ENCODE results near the gene LNX2.
A peak's percentile ranks its signal among the peaks of the same experiment; 100 is the strongest.

LNX2 gene

DNA sequence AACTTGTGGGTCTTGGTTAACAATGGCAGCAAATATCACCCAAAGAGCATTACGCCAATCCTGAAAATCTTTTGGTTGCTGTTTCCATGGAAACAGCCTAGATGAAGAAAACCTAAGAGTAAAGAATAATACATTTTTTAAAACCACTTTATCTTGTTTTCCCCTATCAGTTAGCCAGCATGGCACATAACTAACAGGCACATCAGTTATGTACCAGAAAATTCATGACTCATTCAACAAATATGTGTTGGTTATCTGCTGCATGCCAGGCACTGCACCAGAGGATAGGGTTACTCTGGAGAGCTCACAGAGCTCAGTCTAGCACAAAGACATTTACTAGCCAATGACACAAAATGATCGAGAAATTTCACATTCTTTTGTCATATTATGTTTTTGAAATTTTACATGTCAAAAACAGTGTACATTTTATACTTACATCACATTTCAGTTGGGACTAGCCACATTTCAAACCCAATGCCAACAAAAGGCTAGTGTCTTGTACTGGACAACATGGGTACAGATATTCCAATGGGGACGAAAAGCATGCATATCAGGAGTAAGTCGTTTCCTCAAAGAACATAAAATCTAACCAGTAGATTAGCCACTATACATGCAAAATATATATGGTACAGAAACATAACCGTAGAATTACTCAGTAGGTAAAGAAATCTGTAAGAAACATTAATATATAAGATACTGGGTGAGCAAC is 20.3 kb downstream of the LNX2 start:
- ATAC-seq (ENCODE audit: insufficient read depth, low read depth), result no peak
- Histone ChIP-seq H3K36me3 (ENCODE audit: insufficient read depth, low read length) (no peaks in the 10 kb centered on the region), H3K9me3 (ENCODE audit: insufficient read depth, low read length, severe bottlenecking) (no peaks in the 10 kb centered on the region), H4K20me1 (ENCODE audit: insufficient read depth, low read length) (peaks cover 30% of the 10 kb centered on the region), H3K27me3 (ENCODE audit: insufficient read depth, low read length, poor library complexity) (no peaks in the 10 kb centered on the region), H3K27ac (ENCODE audit: low read length) (no peak overlapping the region), H3K9ac (ENCODE audit: low read depth, low read length) (no peak overlapping the region), H3K4me2 (ENCODE audit: insufficient read depth, low read length) (no peak overlapping the region), H3K4me3 (ENCODE audit: low read depth in 1 of 2, low read length in 2 of 2) (no peak overlapping the region), H2AFZ (ENCODE audit: low read depth, low read length) (no peak overlapping the region), H3K79me2 (ENCODE audit: insufficient read depth, low read length) (peaks cover 79% of the 10 kb centered on the region), H3K4me1 (ENCODE audit: insufficient read depth, low read length) (peaks cover 10% of the 10 kb centered on the region)
- no peak for TF ChIP-seq EZH2 (IDR thresholded peaks at IDR 0.05; ENCODE audit: borderline replicate concordance, low read depth, low read length, severe bottlenecking)
- TF ChIP-seq, protein P1, sequence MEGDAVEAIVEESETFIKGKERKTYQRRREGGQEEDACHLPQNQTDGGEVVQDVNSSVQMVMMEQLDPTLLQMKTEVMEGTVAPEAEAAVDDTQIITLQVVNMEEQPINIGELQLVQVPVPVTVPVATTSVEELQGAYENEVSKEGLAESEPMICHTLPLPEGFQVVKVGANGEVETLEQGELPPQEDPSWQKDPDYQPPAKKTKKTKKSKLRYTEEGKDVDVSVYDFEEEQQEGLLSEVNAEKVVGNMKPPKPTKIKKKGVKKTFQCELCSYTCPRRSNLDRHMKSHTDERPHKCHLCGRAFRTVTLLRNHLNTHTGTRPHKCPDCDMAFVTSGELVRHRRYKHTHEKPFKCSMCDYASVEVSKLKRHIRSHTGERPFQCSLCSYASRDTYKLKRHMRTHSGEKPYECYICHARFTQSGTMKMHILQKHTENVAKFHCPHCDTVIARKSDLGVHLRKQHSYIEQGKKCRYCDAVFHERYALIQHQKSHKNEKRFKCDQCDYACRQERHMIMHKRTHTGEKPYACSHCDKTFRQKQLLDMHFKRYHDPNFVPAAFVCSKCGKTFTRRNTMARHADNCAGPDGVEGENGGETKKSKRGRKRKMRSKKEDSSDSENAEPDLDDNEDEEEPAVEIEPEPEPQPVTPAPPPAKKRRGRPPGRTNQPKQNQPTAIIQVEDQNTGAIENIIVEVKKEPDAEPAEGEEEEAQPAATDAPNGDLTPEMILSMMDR (IDR thresholded peaks at IDR 0.05; ENCODE audit: borderline replicate concordance, extremely low read depth, low read length, poor library complexity, severe bottlenecking), result no peak
- DNase-seq, result no peak

DNA sequence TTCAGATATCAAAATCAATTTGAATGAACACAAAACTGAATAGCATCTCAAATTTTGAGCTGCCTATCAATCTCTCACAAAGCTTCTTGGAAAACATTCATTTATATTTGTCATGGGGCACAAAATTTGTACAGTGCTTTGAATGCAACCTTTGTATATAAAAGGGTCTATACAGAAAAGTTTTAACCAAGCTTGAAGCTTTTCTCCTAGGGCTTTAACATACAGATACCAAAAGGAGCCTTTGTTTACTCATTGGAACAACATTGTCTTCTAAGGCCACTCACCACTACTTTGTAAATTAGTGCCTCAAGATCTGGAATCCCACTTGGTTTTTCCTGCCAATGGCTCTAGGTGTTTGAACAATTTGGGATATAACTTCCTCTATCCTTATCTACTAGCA is 21.2 kb downstream of the LNX2 start:
- DNase-seq, result no peak
- peaks cover 15% of the 10 kb centered on the region for H3K4me1 ChIP-seq (ENCODE audit: insufficient read depth, low read length)
- H3K79me2 ChIP-seq (ENCODE audit: insufficient read depth, low read length), result peaks cover 75% of the 10 kb centered on the region
- H3K9ac ChIP-seq (ENCODE audit: low read depth, low read length), result no peak overlapping the region
- H3K4me2 ChIP-seq (ENCODE audit: insufficient read depth, low read length), result no peak overlapping the region
- no peaks in the 10 kb centered on the region for H3K36me3 ChIP-seq (ENCODE audit: insufficient read depth, low read length)
- peaks cover 32% of the 10 kb centered on the region for H4K20me1 ChIP-seq (ENCODE audit: insufficient read depth, low read length)
- no peak overlapping the region for H2AFZ ChIP-seq (ENCODE audit: low read depth, low read length)
- H3K9me3 ChIP-seq (ENCODE audit: insufficient read depth, low read length, severe bottlenecking), result no peaks in the 10 kb centered on the region
- no peak overlapping the region for H3K4me3 ChIP-seq (ENCODE audit: low read depth in 1 of 2, low read length in 2 of 2)
- no peak for TF ChIP-seq EZH2 (IDR thresholded peaks at IDR 0.05; ENCODE audit: borderline replicate concordance, low read depth, low read length, severe bottlenecking)
- TF ChIP-seq, protein P1 (IDR thresholded peaks at IDR 0.05; ENCODE audit: borderline replicate concordance, extremely low read depth, low read length, poor library complexity, severe bottlenecking), result no peak
- no peak overlapping the region for H3K27ac ChIP-seq (ENCODE audit: low read length)
- H3K27me3 ChIP-seq (ENCODE audit: insufficient read depth, low read length, poor library complexity), result no peaks in the 10 kb centered on the region
- no peak for ATAC-seq (ENCODE audit: insufficient read depth, low read depth)

DNA sequence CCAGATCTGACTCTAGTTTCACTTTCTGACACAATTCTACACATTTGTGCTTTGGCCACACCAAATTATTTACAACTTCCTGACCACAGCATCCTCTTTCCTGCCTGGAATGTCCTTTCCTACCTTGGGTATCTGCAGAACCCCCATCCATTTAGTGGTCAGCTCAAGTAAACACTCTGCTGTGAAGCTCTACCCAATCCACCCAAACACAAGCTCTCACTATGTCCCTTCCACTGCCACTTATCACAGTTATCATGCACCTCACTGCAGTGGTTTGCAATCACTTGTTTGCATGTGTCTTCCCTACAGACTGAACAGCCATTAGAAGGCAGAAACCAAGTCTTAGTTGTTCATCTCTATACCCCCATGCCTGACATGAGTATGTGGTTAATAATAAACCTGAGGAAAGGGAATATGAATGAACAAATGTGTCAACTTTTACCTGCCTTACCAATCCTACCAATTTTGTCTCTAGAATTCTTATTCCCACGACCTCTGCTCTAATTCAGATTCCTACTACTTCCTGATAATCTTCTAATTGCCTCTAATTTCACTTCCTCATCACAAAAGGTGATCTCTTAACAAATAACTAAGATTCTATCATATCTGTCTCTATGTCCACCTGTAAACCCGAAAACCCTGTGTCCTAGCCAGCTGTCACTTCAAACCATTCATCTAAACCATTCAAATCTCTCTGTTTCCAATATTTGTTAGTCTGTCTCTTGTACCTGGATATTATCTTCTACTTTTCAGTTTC is 25.1 kb downstream of the LNX2 start:
- H3K9me3 ChIP-seq (ENCODE audit: insufficient read depth, low read length, severe bottlenecking), result no peaks in the 10 kb centered on the region
- no peak overlapping the region for H2AFZ ChIP-seq (ENCODE audit: low read depth, low read length)
- TF ChIP-seq, protein P1 (IDR thresholded peaks at IDR 0.05; ENCODE audit: borderline replicate concordance, extremely low read depth, low read length, poor library complexity, severe bottlenecking), result no peak
- H3K4me2 ChIP-seq (ENCODE audit: insufficient read depth, low read length), result no peak overlapping the region
- DNase-seq, result no peak
- H3K27ac ChIP-seq (ENCODE audit: low read length), result no peak overlapping the region
- H3K27me3 ChIP-seq (ENCODE audit: insufficient read depth, low read length, poor library complexity), result no peaks in the 10 kb centered on the region
- peak; percentile 49; the same call in 2 of the 3 replicates for ATAC-seq (ENCODE audit: insufficient read depth, low read depth)
- H3K79me2 ChIP-seq (ENCODE audit: insufficient read depth, low read length), result peaks cover 64% of the 10 kb centered on the region
- H4K20me1 ChIP-seq (ENCODE audit: insufficient read depth, low read length), result peaks cover 21% of the 10 kb centered on the region
- no peaks in the 10 kb centered on the region for H3K36me3 ChIP-seq (ENCODE audit: insufficient read depth, low read length)
- H3K4me1 ChIP-seq (ENCODE audit: insufficient read depth, low read length), result peaks cover 17% of the 10 kb centered on the region
- no peak overlapping the region for H3K4me3 ChIP-seq (ENCODE audit: low read depth in 1 of 2, low read length in 2 of 2)
- no peak overlapping the region for H3K9ac ChIP-seq (ENCODE audit: low read depth, low read length)
